ENCODE results near the gene SUFU. TPM values are rescaled to one million over a fixed set of nuclear protein-coding genes. Genes with fewer than 3 reads are reported as not detected.
"Not testable (repeated sequence)": the region's sequence is repeated elsewhere in the genome, so short reads cannot be mapped to it uniquely, and the experiment has no call there.

The SUFU gene
- total RNA-seq, 2 experiments from 2014 or later, result 8.2 to 10.0 TPM

DNA sequence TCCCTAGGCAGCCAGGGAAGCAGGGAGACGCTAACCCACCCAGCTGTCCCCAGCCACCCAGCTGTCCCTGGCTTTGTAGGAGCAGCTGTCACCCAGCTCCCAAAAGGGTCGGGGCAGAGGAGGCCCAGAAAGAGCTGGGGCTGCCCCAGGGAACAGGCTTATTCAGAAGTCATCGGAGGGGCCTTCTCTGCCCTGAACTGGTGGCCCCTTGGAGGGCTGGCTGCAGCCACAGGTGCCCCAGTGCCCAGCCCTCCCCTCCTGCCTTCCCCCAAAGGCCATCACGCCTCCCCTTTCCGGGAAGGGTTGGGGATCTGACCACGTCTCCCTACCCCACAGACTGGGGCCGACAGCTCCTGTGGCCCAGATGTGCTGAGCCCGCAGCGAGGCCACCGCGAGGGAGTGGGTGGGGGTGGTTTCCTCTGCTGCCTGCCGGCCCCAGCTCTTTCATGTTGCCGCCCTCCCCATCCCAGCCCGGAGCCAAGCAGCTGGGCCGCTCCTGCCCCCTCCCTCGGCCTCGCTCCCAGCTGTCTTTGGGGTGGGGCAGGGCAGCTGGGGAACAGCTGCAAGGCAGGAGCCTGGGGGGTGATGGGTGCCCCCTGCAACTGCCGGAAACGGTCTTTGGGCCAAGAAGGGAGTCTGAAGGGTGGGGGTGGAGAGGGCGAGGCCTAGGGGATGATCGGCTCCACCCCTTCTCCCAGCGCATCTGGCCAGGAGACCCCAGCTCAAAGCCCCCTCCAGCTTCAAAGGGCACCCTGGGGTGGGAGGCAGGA lies 157.3 kb downstream of the SUFU start:
- CTCF ChIA-PET, result interaction anchor here (0.7 to 2.5 kb wide), 15 partner anchors 9 to 651 kb away, joined by 3 to 11 read pairs (median 3); partner anchors contain the start of genes SUFU and TRIM8
- POLR2A ChIA-PET, result interaction anchor here (0.5 to 3.1 kb wide), 10 partner anchors 8 to 331 kb away, joined by 3 to 44 read pairs (median 6); partner anchors contain the start of genes ARL3, SFXN2 and TRIM8
- peak; percentile 88 for DNase-seq
- Mint-ChIP-seq H3K4me1 (ENCODE audit: low read depth) (peaks cover 44% of the 10 kb centered on the region), H3K4me3 (peak overlapping the region; percentile 62), H3K9me3 (no peaks in the 10 kb centered on the region), H3K36me3 (peaks cover 16% of the 10 kb centered on the region), H3K27me3 (no peaks in the 10 kb centered on the region), H3K27ac (peak overlapping the region; percentile 87)
- intact Hi-C loops (cut with micrococcal nuclease), result loop anchor here (1.0 to 5.0 kb wide), 3 partner anchors 13 to 51 kb away; partner anchors contain the start of genes ARL3 and SFXN2

DNA sequence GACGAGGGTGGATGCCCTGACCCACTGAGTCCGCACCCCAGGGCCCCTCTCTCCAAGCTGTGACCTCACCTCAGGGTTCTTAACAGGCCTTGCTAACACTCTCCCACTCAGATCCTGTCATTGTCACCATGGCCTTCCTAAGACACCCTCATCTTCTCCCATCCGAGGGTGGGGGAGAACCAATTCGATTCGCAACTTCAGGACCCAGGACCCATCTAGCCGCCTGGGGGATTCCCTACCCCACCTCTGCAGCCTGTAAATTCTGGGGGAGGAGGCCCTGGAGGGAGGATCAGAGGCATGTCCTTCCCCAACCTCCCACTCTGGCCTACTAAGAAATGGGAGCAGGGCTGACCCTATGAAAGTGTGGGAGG lies 157.9 kb downstream of the SUFU start:
- CTCF ChIA-PET, result interaction anchor here (0.8 to 2.5 kb wide), 11 partner anchors 8 to 652 kb away, joined by 3 to 11 read pairs (median 3); partner anchors contain the start of gene TRIM8
- H3K4me1 Mint-ChIP-seq (ENCODE audit: low read depth), result peaks cover 44% of the 10 kb centered on the region

DNA sequence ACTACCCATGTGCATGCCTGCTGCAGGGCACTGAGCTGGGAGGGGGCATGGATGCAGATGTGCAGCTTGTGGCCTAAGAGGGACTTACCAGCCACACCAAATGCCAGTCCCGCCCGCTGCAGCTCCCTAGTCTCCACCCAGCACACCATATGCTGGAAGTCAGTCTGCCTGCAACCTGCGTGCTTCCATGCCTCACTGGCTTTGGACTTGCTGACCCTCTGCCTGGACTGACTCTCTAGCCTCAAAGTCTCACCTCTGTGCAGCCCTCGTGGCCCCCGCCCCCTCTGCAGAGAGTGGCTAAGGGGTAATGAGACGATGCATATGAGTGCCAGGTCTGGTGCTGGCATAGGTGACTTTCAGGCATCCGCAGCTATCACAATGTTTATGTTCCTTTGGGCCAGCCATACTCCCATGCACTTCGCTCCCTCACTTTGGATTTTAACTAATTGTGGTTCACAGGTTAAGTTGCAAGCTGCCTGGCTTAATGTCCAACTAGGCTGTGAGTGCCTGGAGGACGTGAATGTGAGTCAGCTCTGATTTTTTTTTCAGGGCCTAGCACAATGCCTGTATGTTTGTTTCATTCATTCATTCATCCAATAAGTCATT lies 162.2 kb downstream of the SUFU start:
- no peak overlapping the region for H3K4me3 Mint-ChIP-seq
- H3K27me3 Mint-ChIP-seq, result no peaks in the 10 kb centered on the region
- no peak for DNase-seq
- CTCF ChIA-PET, result interaction anchor here (1.3 kb wide), 1 partner anchor 12 kb away, joined by 3 read pairs; no protein-coding TSS in a partner anchor
- intact Hi-C loops (cut with micrococcal nuclease), result no loop called here
- peaks cover 25% of the 10 kb centered on the region for H3K4me1 Mint-ChIP-seq (ENCODE audit: low read depth)
- no peak overlapping the region for H3K27ac Mint-ChIP-seq
- no peaks in the 10 kb centered on the region for H3K36me3 Mint-ChIP-seq
- no peaks in the 10 kb centered on the region for H3K9me3 Mint-ChIP-seq
- POLR2A ChIA-PET, result interaction anchor here (0.7 to 1.8 kb wide), 2 partner anchors 8 to 9 kb away, joined by 3 to 4 read pairs; no protein-coding TSS in a partner anchor

More for the DNA sequence above, 157.9 kb downstream of the SUFU start:
- Mint-ChIP-seq H3K4me3 (peak overlapping the region; percentile 62), H3K27ac (peak overlapping the region; percentile 87), H3K36me3 (peaks cover 12% of the 10 kb centered on the region), H3K27me3 (no peaks in the 10 kb centered on the region), H3K9me3 (no peaks in the 10 kb centered on the region)
- no peak for DNase-seq
- intact Hi-C loops (cut with micrococcal nuclease), result loop anchor here (1.0 to 5.0 kb wide), 3 partner anchors 13 to 51 kb away; partner anchors contain the start of genes ARL3 and SFXN2
- POLR2A ChIA-PET, result interaction anchor here (0.5 to 3.1 kb wide), 9 partner anchors 9 to 330 kb away, joined by 3 to 44 read pairs (median 5); partner anchors contain the start of genes ARL3, SFXN2 and TRIM8

DNA sequence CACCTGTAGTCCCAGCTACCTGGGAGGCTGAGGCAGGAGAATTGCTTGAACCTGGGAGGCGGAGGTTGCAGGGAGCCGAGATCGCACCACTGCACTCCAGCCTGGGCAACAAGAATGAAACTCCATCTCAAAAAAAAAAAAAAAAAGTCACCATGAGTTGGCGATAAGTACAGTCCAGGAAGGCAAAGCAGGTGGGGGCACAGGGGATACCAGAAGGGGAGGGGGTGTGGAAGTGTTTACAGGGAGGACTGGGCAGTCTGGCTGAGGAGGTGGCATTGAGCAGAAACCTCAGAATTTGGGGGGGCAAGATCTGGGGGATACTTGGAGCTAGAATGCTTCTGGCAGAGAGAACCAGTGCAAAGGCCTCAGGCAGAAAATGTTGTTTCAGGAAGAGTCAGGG lies 163.6 kb downstream of the SUFU start:
- POLR2A ChIA-PET; H3K9me3 Mint-ChIP-seq; H3K27me3 Mint-ChIP-seq; H3K27ac Mint-ChIP-seq; CTCF ChIA-PET; DNase-seq; H3K36me3 Mint-ChIP-seq; intact Hi-C loops (cut with micrococcal nuclease); H3K4me3 Mint-ChIP-seq: not testable (repeated sequence)
- peaks cover 13% of the 10 kb centered on the region for H3K4me1 Mint-ChIP-seq (ENCODE audit: low read depth)

DNA sequence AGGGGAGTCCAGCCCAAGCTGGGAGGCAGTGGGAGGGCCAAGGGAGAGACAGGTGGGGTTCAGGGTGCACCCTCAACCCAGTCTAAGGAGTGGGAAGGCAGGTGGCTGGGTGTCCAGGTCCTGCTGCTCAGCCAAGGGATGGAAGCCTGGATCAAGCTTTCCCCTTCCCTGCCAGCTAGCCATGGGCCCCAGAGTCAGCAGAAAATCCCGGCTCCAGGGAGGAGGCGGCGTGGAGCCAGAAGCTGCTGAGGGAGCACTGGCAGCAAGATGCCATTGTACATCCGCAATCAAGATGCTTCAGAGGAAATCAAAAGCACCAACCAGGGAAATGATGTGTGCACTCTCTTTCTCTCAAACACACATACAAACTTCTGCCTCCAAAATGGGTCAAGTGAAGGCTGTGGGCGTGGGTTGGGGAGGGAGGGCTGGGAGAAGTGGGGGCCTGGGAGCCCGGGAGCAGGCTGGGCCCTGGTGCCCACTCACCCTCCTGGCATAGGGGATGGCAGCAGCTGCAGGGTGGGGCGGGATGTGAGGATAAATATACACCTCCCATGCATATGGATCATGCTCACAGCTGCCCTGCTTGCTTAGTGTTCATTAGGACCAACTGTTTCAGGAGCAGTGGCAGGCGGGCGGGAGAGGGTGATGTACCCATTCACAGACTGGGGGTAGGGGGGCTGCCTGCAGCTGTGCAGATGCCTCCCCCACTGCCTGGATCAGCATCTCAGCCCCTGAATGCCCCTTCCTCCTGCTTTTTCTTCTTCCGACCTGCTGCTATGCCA lies 164.7 kb downstream of the SUFU start:
- Mint-ChIP-seq H3K27ac (no peak overlapping the region), H3K4me3 (no peak overlapping the region), H3K27me3 (no peaks in the 10 kb centered on the region), H3K9me3 (no peaks in the 10 kb centered on the region), H3K36me3 (no peaks in the 10 kb centered on the region), H3K4me1 (ENCODE audit: low read depth) (peaks cover 15% of the 10 kb centered on the region)
- CTCF ChIA-PET, result interaction anchor here (0.6 to 2.3 kb wide), 3 partner anchors 9 to 24 kb away, joined by 3 to 13 read pairs (median 8); partner anchors contain the start of gene TRIM8
- POLR2A ChIA-PET, result interaction anchor here (1.9 to 2.3 kb wide), 2 partner anchors 8 to 22 kb away, joined by 5 to 11 read pairs; no protein-coding TSS in a partner anchor
- intact Hi-C loops (cut with micrococcal nuclease), result no loop called here
- DNase-seq, result no peak

DNA sequence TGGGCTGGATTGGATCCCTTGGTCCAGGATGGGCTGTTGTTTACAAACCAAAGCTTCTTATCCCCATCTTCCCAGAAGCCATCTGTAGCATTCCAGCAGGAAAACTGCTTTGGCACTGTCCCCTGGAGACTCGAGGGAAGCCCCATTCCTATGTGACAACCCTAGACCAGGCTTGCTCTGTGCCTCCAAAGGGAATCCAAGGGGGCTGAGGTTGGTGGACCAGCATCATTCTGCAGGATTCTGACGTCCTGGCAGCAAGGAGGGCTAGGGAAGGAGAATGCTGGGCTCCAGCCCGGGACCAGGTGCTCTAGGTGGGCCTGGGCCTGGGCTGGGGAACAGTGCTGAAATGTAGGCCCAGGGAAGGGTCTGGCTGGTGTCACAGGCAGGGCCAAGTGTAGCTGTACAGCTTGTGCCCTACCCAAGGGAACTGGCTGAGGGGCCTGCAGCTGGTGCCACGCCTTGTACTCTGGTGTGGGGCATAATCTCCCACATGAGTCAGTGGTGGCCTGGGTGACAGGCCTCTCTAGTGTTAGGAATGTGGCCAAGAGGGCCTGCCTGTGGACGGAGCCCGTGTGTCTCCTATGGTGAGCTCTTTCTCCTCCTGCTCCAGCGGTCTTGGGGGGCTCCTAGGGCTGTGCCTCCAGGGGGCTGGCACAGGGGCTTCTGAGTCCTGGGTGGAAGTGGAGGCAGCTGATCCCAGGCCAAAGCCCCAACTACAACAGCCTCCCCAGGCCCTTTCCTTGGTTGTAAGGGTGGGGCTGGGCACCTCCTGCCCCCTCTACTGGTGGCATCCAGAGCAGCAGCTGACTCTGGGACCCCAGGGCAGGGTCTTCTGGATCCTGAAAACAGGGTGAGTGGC lies 165.7 kb downstream of the SUFU start:
- intact Hi-C loops (cut with micrococcal nuclease), result no loop called here
- Mint-ChIP-seq H3K4me1 (ENCODE audit: low read depth) (peaks cover 24% of the 10 kb centered on the region), H3K36me3 (no peaks in the 10 kb centered on the region), H3K4me3 (no peak overlapping the region), H3K9me3 (no peaks in the 10 kb centered on the region), H3K27me3 (no peaks in the 10 kb centered on the region), H3K27ac (peak overlapping the region; percentile 8)
- ChIA-PET CTCF (interaction anchor here (0.6 to 2.3 kb wide), 13 partner anchors 9 to 600 kb away, joined by 3 to 13 read pairs (median 4); partner anchors contain the start of gene TRIM8), POLR2A (interaction anchor here (0.8 to 2.3 kb wide), 4 partner anchors 9 to 41 kb away, joined by 3 to 11 read pairs (median 4); no protein-coding TSS in a partner anchor)
- no peak for DNase-seq

DNA sequence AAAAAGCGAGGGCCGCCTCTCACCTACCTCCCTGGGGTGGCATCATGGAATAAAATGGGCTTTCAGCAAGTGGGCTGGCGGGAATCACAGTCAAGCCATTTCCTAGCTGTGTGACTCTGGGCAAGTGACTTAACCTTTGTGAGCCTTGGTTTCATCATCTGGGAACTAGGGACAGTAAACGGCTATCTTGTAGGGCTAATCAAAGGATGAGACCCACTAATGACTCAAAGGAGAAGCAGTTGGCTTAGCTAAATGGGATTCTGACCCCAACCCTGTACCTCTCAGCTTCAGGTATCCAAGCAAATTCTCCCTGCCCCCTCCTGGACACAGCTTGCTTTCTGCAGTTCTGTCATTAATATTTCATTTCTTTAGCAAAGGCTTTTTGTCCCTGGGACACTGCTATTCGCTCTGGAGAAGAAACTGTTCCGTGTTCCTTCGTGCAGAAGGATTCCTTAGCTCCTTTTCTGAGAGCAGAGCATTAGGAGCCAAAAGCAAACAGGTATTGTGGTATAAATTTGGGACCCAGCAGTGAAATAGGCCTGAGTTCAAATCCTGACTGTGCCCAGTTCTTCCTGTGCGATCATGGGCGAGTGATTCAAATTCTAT lies 166.4 kb downstream of the SUFU start:
- H3K27me3 Mint-ChIP-seq, result no peaks in the 10 kb centered on the region
- no peak overlapping the region for H3K4me3 Mint-ChIP-seq
- no peak overlapping the region for H3K27ac Mint-ChIP-seq
- ChIA-PET POLR2A (interaction anchor here (0.8 to 2.3 kb wide), 5 partner anchors 9 to 41 kb away, joined by 3 to 11 read pairs (median 4); no protein-coding TSS in a partner anchor), CTCF (interaction anchor here (0.6 to 2.3 kb wide), 11 partner anchors 8 to 600 kb away, joined by 3 to 13 read pairs (median 4); no protein-coding TSS in a partner anchor)
- no peaks in the 10 kb centered on the region for H3K9me3 Mint-ChIP-seq
- H3K4me1 Mint-ChIP-seq (ENCODE audit: low read depth), result peaks cover 31% of the 10 kb centered on the region
- no peak for DNase-seq
- intact Hi-C loops (cut with micrococcal nuclease), result no loop called here
- H3K36me3 Mint-ChIP-seq, result no peaks in the 10 kb centered on the region

DNA sequence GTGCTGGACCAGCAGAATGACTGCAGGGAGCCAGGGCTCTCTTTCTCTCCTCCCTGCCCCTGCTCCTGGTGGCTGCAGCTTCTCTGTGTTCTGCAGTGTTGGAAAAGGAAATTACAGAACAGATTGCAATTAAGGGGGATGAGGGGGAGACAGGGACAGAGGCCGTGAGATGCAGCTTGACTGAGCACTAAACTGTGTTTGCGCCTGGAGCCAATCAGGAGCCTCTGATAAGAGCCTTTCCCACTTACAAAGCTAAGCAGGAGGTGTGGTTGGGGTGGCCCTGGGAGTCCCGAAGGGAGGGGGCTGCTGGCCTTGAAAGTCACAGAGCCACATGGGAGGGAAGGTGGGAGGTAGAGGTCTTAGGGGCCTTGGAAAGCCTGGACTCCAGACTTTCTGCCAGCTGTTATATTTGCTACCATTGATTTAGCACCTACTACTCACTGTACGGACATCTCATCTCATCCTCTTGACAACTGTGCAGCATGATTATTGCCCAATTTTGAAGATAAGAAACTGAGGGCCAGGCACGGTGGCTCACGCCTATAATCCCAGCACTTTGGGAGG lies 167.2 kb downstream of the SUFU start:
- POLR2A ChIA-PET, result interaction anchor here (1.3 kb wide), 1 partner anchor 10 kb away, joined by 4 read pairs; no protein-coding TSS in a partner anchor
- no peaks in the 10 kb centered on the region for H3K36me3 Mint-ChIP-seq
- no peak overlapping the region for H3K27ac Mint-ChIP-seq
- no peak overlapping the region for H3K4me3 Mint-ChIP-seq
- peaks cover 39% of the 10 kb centered on the region for H3K4me1 Mint-ChIP-seq (ENCODE audit: low read depth)
- CTCF ChIA-PET, result interaction anchor here (1.0 to 2.3 kb wide), 4 partner anchors 10 to 26 kb away, joined by 3 to 13 read pairs (median 8); no protein-coding TSS in a partner anchor
- intact Hi-C loops (cut with micrococcal nuclease), result no loop called here
- DNase-seq, result no peak
- no peaks in the 10 kb centered on the region for H3K27me3 Mint-ChIP-seq
- H3K9me3 Mint-ChIP-seq, result no peaks in the 10 kb centered on the region

DNA sequence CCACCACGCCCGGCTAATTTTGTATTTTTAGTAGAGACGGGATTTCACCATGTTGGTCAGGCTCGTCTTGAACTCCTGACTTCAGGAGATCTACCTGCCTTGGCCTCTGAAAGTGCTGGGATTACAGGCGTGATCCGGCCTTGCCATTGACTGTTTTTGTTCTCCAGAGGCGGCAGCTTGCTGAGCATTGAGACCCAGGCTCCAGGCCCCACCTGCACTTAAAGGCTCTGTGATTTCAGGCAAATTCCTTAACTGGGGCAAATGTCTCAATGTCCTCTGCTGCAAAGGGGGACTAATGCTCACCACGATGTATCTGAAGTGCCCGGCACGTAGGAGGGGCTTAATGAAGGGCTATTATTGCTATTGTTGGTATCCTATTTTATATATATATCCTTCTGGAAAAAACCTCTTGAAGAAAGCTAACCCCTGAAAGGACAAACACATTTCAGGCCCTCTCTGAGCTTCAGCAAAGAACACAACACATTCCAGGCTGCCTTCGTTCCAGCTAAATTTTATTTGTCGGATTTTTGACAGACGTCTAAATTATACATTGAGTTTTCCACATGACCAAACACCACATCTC lies 169.6 kb downstream of the SUFU start:
- Mint-ChIP-seq H3K36me3 (no peaks in the 10 kb centered on the region), H3K4me1 (ENCODE audit: low read depth) (peaks cover 34% of the 10 kb centered on the region), H3K9me3 (no peaks in the 10 kb centered on the region), H3K27ac (no peak overlapping the region), H3K4me3 (peak overlapping the region; percentile 64), H3K27me3 (no peaks in the 10 kb centered on the region)
- intact Hi-C loops (cut with micrococcal nuclease), result no loop called here
- DNase-seq, result no peak
- CTCF ChIA-PET, result interaction anchor here (0.6 to 2.8 kb wide), 7 partner anchors 9 to 170 kb away, joined by 3 to 16 read pairs (median 4); partner anchors contain the start of genes ACTR1A, ARL3, SFXN2 and SUFU
- POLR2A ChIA-PET, result interaction anchor here (0.7 to 3.0 kb wide), 4 partner anchors 13 to 46 kb away, joined by 3 to 17 read pairs (median 12); partner anchors contain the start of genes ARL3 and SFXN2

Data from activated CD4-positive, alpha-beta memory T cell treated with anti-CD3 and anti-CD28 coated beads for 36 hours (primary cell).